ENCODE results near the gene RAB11FIP4. TPM values are rescaled to one million over a fixed set of nuclear protein-coding genes. Genes with fewer than 3 reads are reported as not detected.
A peak's percentile ranks its signal among the peaks of the same experiment; 100 is the strongest.

Gene RAB11FIP4
- total and polyA plus RNA-seq, 9 of the 15 experiments (the other 6 are each of a cell fraction or from before 2014, with no cell fraction given) = 0.62 to 16.6 (median 8.9) TPM

- TF ChIP-seq SMARCA5 (IDR thresholded peaks at IDR 0.05) = no peak
- TF ChIP-seq YY1 (IDR thresholded peaks at IDR 0.05; ENCODE audit: borderline replicate concordance in 1 of 3, control insufficient read depth in 1 of 3, extremely low read depth in 1 of 3, insufficient read depth in 3 of 3, insufficient read length in 1 of 3, insufficient replicate concordance in 2 of 3, low read depth in 1 of 3, low read length in 2 of 3) = peak in 1 of 3 experiments; percentile 22
- 39% methylated on average over 15 of the region's 16 CpGs for WGBS (ENCODE audit: insufficient coverage, low coverage, missing lambda C conversion rate)
- Histone ChIP-seq H3K4me3 (no peak overlapping the region), H4K20me1 (replicated peaks; ENCODE audit: control insufficient read depth, insufficient read depth, low read length) (no peaks in the 10 kb centered on the region), H3K9ac (ENCODE audit: insufficient read depth in 1 of 2, low read depth in 2 of 2, low read length in 2 of 2) (peak overlapping the region in 1 of 2 experiments; percentile 10; a peak in 1 of 4 replicates), H3K79me2 (ENCODE audit: control insufficient read depth, insufficient read depth, low read length) (no peaks in the 10 kb centered on the region), H3K9me1 (ENCODE audit: control insufficient read depth, insufficient read depth, low read length) (no peaks in the 10 kb centered on the region), H3K4me1 (replicated peaks in 1 of 2; ENCODE audit: control insufficient read depth in 2 of 2, insufficient read depth in 2 of 2, low read length in 2 of 2) (peaks cover 5 to 20% of the 10 kb centered on the region in 2 experiments; a peak in 4 of 5 replicates), H3K4me2 (ENCODE audit: insufficient read depth, low read length) (no peak overlapping the region), H3K9me3 (replicated peaks; ENCODE audit: control insufficient read depth, insufficient read depth, low read depth, low read length) (no peaks in the 10 kb centered on the region), H3K36me3 (ENCODE audit: control insufficient read depth, insufficient read depth, low read length) (no peaks in the 10 kb centered on the region), H3K27ac (ENCODE audit: extremely low read depth, low read depth, low read length) (no peak overlapping the region), H3K27me3 (ENCODE audit: control insufficient read depth in 2 of 2, insufficient read depth in 2 of 2, low read length in 2 of 2) (peaks cover 0 to 9% of the 10 kb centered on the region in 2 experiments; a peak in 3 of 5 replicates), H2AFZ (ENCODE audit: low read depth, low read length) (peak overlapping the region; percentile 49; the same call in 1 of the 2 replicates)
- in situ Hi-C loops (cut with MboI) (no loop called here), intact Hi-C loops (cut with micrococcal nuclease) (no loop called here)
- no peak for DNase-seq (ENCODE audit: extremely low read depth in 1 of 4, low spot score in 3 of 4)
- no peak for FAIRE-seq
- ChIA-PET POLR2A (interaction anchor here (0.6 to 1.6 kb wide), 2 partner anchors 9 to 395 kb away, joined by 3 to 5 read pairs; no protein-coding TSS in a partner anchor), CTCF (ENCODE audit: low intra/inter-chr PET ratio) (no interaction called here)
- 0 out of 3 replicates have a peak, but pooled peaks have one; percentile 23 for ATAC-seq
- no TSS peak for BruUV-seq (replicated peaks)
Observed at GRCh38 chr17:31476525-31477416, 85.3 kb downstream of the RAB11FIP4 start.

All from K562 (cell line).